K562 (cell line): ENCODE results near the gene FOXS1. TPM values are rescaled to one million over a fixed set of nuclear protein-coding genes. Genes with fewer than 3 reads are reported as not detected.

Source experiments
- EP400 ChIP-seq: fragments of 450-650 bp; IDR thresholded peaks from 2 replicates; pipeline ENCODE4 v1.6.1; 2017; ENCODE audit warnings: antibody characterized with exemption, mild to moderate bottlenecking, moderate library complexity
- KDM1A ChIP-seq, 2 experiments: fragments of 450-650 bp; IDR thresholded peaks; 2 replicates each; pipeline ENCODE4 v1.6.1; 2016; ENCODE audit warnings: mild to moderate bottlenecking in 2 of 2
- MTA2 ChIP-seq: fragments of 450-650 bp; IDR thresholded peaks from 2 replicates; pipeline ENCODE4 v1.6.1; 2016; ENCODE audit warnings: low read depth
- MXI1 ChIP-seq: IDR thresholded peaks from 2 replicates; pipeline ENCODE4 v1.6.1; 2011; ENCODE audit warnings: low read depth, mild to moderate bottlenecking, improper control_type of control experiment, low read length
- NCOA4 ChIP-seq: fragments of 450-650 bp; IDR thresholded peaks from 2 replicates; pipeline ENCODE4 v1.6.1; 2018; ENCODE audit warnings: mild to moderate bottlenecking; ENCODE audit not compliant: partially characterized antibody
- NR4A1 ChIP-seq, 2 experiments: fragments of 250-450 bp in 1 of 2; fragments of 450-650 bp in 1 of 2; sonication (Bioruptor Pico) in 1 of 2; IDR thresholded peaks; 2 replicates each; pipeline versions ENCODE4 v1.4.0 to v1.6.1; 2016 to 2020; ENCODE audit warnings: mild to moderate bottlenecking in 2 of 2, missing compliant biosample characterization in 1 of 2, missing genetic modification characterization in 1 of 2, moderate library complexity in 1 of 2
- PTBP1 ChIP-seq: fragments of 200-400 bp; formaldehyde crosslinking; IDR thresholded peaks from 2 replicates; pipeline ENCODE4 v1.6.1; 2017; ENCODE audit warnings: low read depth, low read length
- SP2 ChIP-seq: IDR thresholded peaks from 2 replicates; pipeline ENCODE4 v1.6.1; 2011; ENCODE audit warnings: mild to moderate bottlenecking, low read depth, low read length, moderate library complexity; ENCODE audit not compliant: poor library complexity, severe bottlenecking; ENCODE audit errors: extremely low read depth
- TBP ChIP-seq: optimal IDR thresholded peaks from 2 replicates; pipeline ENCODE3; 2011; ENCODE audit warnings: low read depth, low read length, improper control_type of control experiment
- TEAD4 ChIP-seq, 2 experiments: sonication (generic) in 1 of 2; formaldehyde crosslinking in 1 of 2; IDR thresholded peaks; 2 replicates each; pipeline versions ENCODE4 v1.6.1 to v1.8.0; 2012 to 2022; ENCODE audit warnings: borderline replicate concordance in 1 of 2, inconsistent platforms in 1 of 2, low read length in 1 of 2, mild to moderate bottlenecking in 1 of 2, missing genetic modification reagents in 1 of 2
- U2AF1 ChIP-seq: fragments of 200-400 bp; formaldehyde crosslinking; optimal IDR thresholded peaks from 2 replicates; pipeline ENCODE3; 2017; ENCODE audit warnings: mild to moderate bottlenecking, low read depth, low read length, moderate library complexity
- ZFX ChIP-seq: sonication (generic); formaldehyde crosslinking; IDR thresholded peaks from 2 replicates; pipeline ENCODE4 v1.8.0; 2022; ENCODE audit warnings: mild to moderate bottlenecking, missing genetic modification reagents, moderate library complexity
- ZNF551 ChIP-seq: fragments of 250-450 bp; sonication (Bioruptor Pico); IDR thresholded peaks from 2 replicates; pipeline ENCODE4 v1.5.0; 2021; ENCODE audit warnings: mild to moderate bottlenecking, moderate library complexity
- polyA plus RNA-seq, 8 experiments: library from polyadenylated mRNA; depleted of rRNA in 4 of 8; stranded (reverse) in 5 of 8; unstranded in 3 of 8; fragments of >200 nt; fragmentation: Nextera tagmentation in 2 of 8; fragmentation: Illumina TruSeq in 1 of 8; extraction: Ambion mirVana in 2 of 8; extraction: Trizol in 1 of 8; gene quantifications; 2 replicates each; pipeline versions ENCODE4 v1.2.1 to v1.2.3, GENCODE V29; 2011 to 2014; ENCODE audit warnings: inconsistent platforms in 1 of 8, missing spikeins in 1 of 8
- total RNA-seq, 7 experiments: library from RNA; depleted of rRNA in 6 of 7; stranded (reverse); fragments of >200 nt in 6 of 7; fragmentation: Illumina TruSeq in 2 of 7; extraction: Trizol in 2 of 7; gene quantifications; 2 replicates each; pipeline versions ENCODE4 v1.2.1 to v1.2.3, GENCODE V29; 2011 to 2021; ENCODE audit warnings: low replicate concordance in 1 of 7
- TF ChIP-seq, protein P1 (sequence below): sonication (generic); formaldehyde crosslinking; IDR thresholded peaks from 2 replicates; pipeline ENCODE4 v1.8.1; 2022; ENCODE audit warnings: missing genetic modification reagents
- TF ChIP-seq, protein P2 (sequence below): fragments of 250-450 bp; sonication (Bioruptor Pico); IDR thresholded peaks from 2 replicates; pipeline ENCODE4 v1.5.0; 2020; ENCODE audit warnings: mild to moderate bottlenecking, borderline replicate concordance
- TF ChIP-seq, protein P3 (sequence below): fragments of 450-650 bp; formaldehyde crosslinking; IDR thresholded peaks from 2 replicates; pipeline ENCODE4 v1.4.0; 2022; ENCODE audit warnings: mild to moderate bottlenecking, moderate library complexity
- TF ChIP-seq, protein P4 (sequence below): fragments of 450-650 bp; IDR thresholded peaks from 2 replicates; pipeline ENCODE4 v1.6.1; 2016; ENCODE audit warnings: borderline replicate concordance
- TF ChIP-seq, protein P5 (sequence below), 2 experiments: fragments of 450-650 bp; IDR thresholded peaks; 2 replicates each; pipeline ENCODE4 v1.6.1; 2016

The FOXS1 gene
- total and polyA plus RNA-seq, 9 of the 15 experiments (the other 6 are each of a cell fraction or from before 2014, with no cell fraction given) = not detected

DNA sequence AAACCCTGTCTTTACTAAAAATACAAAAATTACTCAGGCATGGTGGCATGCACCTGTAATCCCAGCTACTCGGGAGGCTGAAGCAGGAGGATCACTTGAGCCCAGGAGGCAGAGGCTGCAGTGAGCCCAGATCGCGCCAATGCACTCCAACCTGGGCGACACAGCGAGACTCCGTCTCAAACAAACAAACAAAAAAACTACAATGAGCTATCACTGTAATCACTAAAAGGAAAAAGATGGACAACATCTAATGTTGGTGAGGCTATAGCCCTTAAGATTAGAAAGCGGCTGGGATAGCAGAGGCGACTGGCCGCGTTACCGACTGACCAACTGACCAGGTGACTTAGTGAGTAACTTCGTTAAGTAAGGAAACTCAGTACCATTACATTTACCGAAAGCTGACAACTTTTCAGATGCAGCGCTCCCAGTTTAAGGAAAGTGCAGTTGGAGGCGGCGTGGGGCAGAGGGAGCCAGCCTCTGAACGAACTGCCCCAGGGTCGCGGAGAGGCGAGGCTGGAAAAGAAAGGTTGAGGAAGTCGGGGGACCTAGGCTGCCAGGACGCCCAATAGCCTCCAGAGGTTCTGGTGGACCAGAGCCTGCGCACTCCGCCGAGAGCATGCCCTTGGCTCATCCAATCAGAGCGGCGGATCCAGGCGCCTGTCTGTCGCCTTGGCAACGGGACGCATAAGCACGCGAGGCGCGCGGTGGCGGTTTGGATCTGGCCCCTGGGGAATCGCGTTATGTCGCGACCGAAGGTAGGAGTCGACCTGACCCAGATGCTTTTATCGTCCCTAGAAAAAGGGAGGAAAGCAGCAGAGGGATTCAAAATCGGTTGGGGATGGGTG lies 34.0 kb upstream of the FOXS1 start (continued):
- TF ChIP-seq MXI1 = peak; percentile 98
- no peak for TF ChIP-seq TEAD4 (IDR thresholded peaks at IDR 0.05; ENCODE audit: low read length)
- TF ChIP-seq TEAD4 (CRISPR knock-in tag; IDR thresholded peaks at IDR 0.05; ENCODE audit: borderline replicate concordance) = no peak
- TF ChIP-seq, protein P1, sequence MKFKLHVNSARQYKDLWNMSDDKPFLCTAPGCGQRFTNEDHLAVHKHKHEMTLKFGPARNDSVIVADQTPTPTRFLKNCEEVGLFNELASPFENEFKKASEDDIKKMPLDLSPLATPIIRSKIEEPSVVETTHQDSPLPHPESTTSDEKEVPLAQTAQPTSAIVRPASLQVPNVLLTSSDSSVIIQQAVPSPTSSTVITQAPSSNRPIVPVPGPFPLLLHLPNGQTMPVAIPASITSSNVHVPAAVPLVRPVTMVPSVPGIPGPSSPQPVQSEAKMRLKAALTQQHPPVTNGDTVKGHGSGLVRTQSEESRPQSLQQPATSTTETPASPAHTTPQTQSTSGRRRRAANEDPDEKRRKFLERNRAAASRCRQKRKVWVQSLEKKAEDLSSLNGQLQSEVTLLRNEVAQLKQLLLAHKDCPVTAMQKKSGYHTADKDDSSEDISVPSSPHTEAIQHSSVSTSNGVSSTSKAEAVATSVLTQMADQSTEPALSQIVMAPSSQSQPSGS = no peak
- TF ChIP-seq, protein P2, sequence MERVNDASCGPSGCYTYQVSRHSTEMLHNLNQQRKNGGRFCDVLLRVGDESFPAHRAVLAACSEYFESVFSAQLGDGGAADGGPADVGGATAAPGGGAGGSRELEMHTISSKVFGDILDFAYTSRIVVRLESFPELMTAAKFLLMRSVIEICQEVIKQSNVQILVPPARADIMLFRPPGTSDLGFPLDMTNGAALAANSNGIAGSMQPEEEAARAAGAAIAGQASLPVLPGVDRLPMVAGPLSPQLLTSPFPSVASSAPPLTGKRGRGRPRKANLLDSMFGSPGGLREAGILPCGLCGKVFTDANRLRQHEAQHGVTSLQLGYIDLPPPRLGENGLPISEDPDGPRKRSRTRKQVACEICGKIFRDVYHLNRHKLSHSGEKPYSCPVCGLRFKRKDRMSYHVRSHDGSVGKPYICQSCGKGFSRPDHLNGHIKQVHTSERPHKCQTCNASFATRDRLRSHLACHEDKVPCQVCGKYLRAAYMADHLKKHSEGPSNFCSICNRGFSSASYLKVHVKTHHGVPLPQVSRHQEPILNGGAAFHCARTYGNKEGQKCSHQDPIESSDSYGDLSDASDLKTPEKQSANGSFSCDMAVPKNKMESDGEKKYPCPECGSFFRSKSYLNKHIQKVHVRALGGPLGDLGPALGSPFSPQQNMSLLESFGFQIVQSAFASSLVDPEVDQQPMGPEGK (CRISPR knock-in tag) = no peak
- TF ChIP-seq, protein P3, sequence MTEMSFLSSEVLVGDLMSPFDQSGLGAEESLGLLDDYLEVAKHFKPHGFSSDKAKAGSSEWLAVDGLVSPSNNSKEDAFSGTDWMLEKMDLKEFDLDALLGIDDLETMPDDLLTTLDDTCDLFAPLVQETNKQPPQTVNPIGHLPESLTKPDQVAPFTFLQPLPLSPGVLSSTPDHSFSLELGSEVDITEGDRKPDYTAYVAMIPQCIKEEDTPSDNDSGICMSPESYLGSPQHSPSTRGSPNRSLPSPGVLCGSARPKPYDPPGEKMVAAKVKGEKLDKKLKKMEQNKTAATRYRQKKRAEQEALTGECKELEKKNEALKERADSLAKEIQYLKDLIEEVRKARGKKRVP (CRISPR knock-in tag) = no peak
- no peak for TF ChIP-seq U2AF1
- no peak for TF ChIP-seq PTBP1
- no peak for TF ChIP-seq SP2
- TF ChIP-seq TBP = peak; percentile 54
- peak in 1 of 2 experiments; percentile 18; a peak in 1 of 4 replicates for TF ChIP-seq KDM1A (IDR thresholded peaks at IDR 0.05)
- TF ChIP-seq NR4A1 (CRISPR knock-in tag; IDR thresholded peaks at IDR 0.05) = no peak
- no peak for TF ChIP-seq NR4A1 (tag; IDR thresholded peaks at IDR 0.05)
- TF ChIP-seq EP400 = no peak
- TF ChIP-seq, protein P4, sequence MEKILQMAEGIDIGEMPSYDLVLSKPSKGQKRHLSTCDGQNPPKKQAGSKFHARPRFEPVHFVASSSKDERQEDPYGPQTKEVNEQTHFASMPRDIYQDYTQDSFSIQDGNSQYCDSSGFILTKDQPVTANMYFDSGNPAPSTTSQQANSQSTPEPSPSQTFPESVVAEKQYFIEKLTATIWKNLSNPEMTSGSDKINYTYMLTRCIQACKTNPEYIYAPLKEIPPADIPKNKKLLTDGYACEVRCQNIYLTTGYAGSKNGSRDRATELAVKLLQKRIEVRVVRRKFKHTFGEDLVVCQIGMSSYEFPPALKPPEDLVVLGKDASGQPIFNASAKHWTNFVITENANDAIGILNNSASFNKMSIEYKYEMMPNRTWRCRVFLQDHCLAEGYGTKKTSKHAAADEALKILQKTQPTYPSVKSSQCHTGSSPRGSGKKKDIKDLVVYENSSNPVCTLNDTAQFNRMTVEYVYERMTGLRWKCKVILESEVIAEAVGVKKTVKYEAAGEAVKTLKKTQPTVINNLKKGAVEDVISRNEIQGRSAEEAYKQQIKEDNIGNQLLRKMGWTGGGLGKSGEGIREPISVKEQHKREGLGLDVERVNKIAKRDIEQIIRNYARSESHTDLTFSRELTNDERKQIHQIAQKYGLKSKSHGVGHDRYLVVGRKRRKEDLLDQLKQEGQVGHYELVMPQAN = peak; percentile 98
- no peak for TF ChIP-seq ZNF551
- TF ChIP-seq MTA2 = no peak
- TF ChIP-seq ZFX (CRISPR knock-in tag) = no peak
- TF ChIP-seq, protein P5, sequence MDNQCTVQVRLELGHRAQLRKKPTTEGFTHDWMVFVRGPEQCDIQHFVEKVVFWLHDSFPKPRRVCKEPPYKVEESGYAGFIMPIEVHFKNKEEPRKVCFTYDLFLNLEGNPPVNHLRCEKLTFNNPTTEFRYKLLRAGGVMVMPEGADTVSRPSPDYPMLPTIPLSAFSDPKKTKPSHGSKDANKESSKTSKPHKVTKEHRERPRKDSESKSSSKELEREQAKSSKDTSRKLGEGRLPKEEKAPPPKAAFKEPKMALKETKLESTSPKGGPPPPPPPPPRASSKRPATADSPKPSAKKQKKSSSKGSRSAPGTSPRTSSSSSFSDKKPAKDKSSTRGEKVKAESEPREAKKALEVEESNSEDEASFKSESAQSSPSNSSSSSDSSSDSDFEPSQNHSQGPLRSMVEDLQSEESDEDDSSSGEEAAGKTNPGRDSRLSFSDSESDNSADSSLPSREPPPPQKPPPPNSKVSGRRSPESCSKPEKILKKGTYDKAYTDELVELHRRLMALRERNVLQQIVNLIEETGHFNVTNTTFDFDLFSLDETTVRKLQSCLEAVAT (IDR thresholded peaks at IDR 0.05) = no peak
- TF ChIP-seq NCOA4 = no peak
